SK-N-SH (cell line): ENCODE results near the gene KLK14. TPM values are rescaled to one million over a fixed set of nuclear protein-coding genes. Genes with fewer than 3 reads are reported as not detected.

Experiments
- CTCF ChIA-PET: fragments of 300-600, 350-600 bp; formaldehyde crosslinking; extraction: SDS; loops from one replicate; lab custom pipeline; 2021; lab: Yijun Ruan, JAX
- POLR2A ChIA-PET: fragments of 350-600 bp; sonication (Branson Sonifier 250); formaldehyde crosslinking; extraction: SDS; loops from one replicate; lab custom pipeline; 2020; ENCODE audit warnings: antibody characterized with exemption, inconsistent platforms; lab: Yijun Ruan, JAX
- DNase-seq: peaks from one replicate; pipeline ENCODE4 v3.0.0; 2012
- H2AFZ ChIP-seq: fragments of 200-600 bp; sonication (generic); 2 replicates; pipeline ENCODE4 v1.8.1; 2016; ENCODE audit warnings: antibody characterized with exemption, mild to moderate bottlenecking, low read depth
- H3F3A ChIP-seq: fragments of 200-600 bp; sonication (generic); replicated peaks from 2 replicates; pipeline ENCODE3; 2016; ENCODE audit warnings: antibody characterized with exemption, mild to moderate bottlenecking; ENCODE audit not compliant: insufficient read depth
- H3K27ac ChIP-seq, 2 experiments: fragments of 200-500 bp in 1 of 2; fragments of 200-600 bp in 1 of 2; sonication (Bioruptor generic) in 1 of 2; sonication (generic), shearing (Covaris generic) in 1 of 2; 2 replicates each; pipeline versions ENCODE4 v1.5.1 to v1.6.1; 2014 to 2016; ENCODE audit warnings: low read depth in 2 of 2, inconsistent platforms in 1 of 2, low read length in 1 of 2, mild to moderate bottlenecking in 1 of 2, mixed read lengths in 1 of 2
- H3K27me3 ChIP-seq: fragments of 200-600 bp; sonication (generic), shearing (Covaris generic); 2 replicates; pipeline ENCODE4 v1.6.1; 2016; ENCODE audit warnings: mixed run types; ENCODE audit not compliant: insufficient read depth
- H3K36me3 ChIP-seq, 2 experiments: fragments of 200-500 bp in 1 of 2; fragments of 200-600 bp in 1 of 2; sonication (Bioruptor generic) in 1 of 2; sonication (generic) in 1 of 2; replicated peaks in 1 of 2; 2 replicates each; pipeline versions ENCODE3 to v1.5.1; 2014 to 2016; ENCODE audit warnings: low read length in 1 of 2, mild to moderate bottlenecking in 1 of 2; ENCODE audit not compliant: insufficient read depth in 2 of 2, control insufficient read depth in 1 of 2
- H3K4me1 ChIP-seq, 2 experiments: fragments of 200-500 bp in 1 of 2; fragments of 200-600 bp in 1 of 2; sonication (Bioruptor generic) in 1 of 2; sonication (generic), shearing (Covaris generic) in 1 of 2; 2 replicates each; pipeline versions ENCODE4 v1.5.1 to v1.6.1; 2014 to 2016; ENCODE audit warnings: low read depth in 1 of 2, low read length in 1 of 2, mixed run types in 1 of 2; ENCODE audit not compliant: insufficient read depth in 2 of 2, control insufficient read depth in 1 of 2
- H3K4me2 ChIP-seq: fragments of 200-600 bp; sonication (generic), shearing (Covaris generic); 2 replicates; pipeline ENCODE4 v1.6.1; 2017; ENCODE audit warnings: mixed run types
- H3K4me3 ChIP-seq, 2 experiments: fragments of 200-500 bp in 1 of 2; fragments of 200-600 bp in 1 of 2; sonication (Bioruptor generic) in 1 of 2; sonication (generic), shearing (Covaris generic) in 1 of 2; 2 replicates each; pipeline versions ENCODE4 v1.5.1 to v1.8.1; 2014 to 2016; ENCODE audit warnings: low read depth in 2 of 2, inconsistent platforms in 1 of 2, low read length in 1 of 2, mild to moderate bottlenecking in 1 of 2, mixed read lengths in 1 of 2, moderate library complexity in 1 of 2
- H3K79me2 ChIP-seq: fragments of 200-600 bp; sonication (generic); 2 replicates; pipeline ENCODE4 v1.8.1; 2017; ENCODE audit warnings: mild to moderate bottlenecking; ENCODE audit not compliant: insufficient read depth
- H3K9ac ChIP-seq: fragments of 200-600 bp; sonication (generic); 2 replicates; pipeline ENCODE4 v1.6.1; 2017; ENCODE audit warnings: mixed run types
- H3K9me2 ChIP-seq: fragments of 200-600 bp; sonication (generic); 2 replicates; pipeline ENCODE4 v1.6.1; 2017; ENCODE audit warnings: mixed run types
- H3K9me3 ChIP-seq: fragments of 200-600 bp; sonication (generic); 2 replicates; pipeline ENCODE4 v1.6.1; 2017; ENCODE audit warnings: mixed run types, mild to moderate bottlenecking, moderate library complexity
- H4K20me1 ChIP-seq: fragments of 200-600 bp; sonication (generic); 2 replicates; pipeline ENCODE4 v1.6.1; 2017; ENCODE audit warnings: mild to moderate bottlenecking, mixed run types; ENCODE audit not compliant: insufficient read depth
- ELF1 ChIP-seq: IDR thresholded peaks from 2 replicates; pipeline ENCODE4 v1.4.0; 2012
- EP300 ChIP-seq, 2 experiments: IDR thresholded peaks; 2 replicates each; pipeline versions ENCODE4 v1.4.0 to v1.6.1; 2012; ENCODE audit warnings: borderline replicate concordance in 1 of 2, low read depth in 1 of 2, low read length in 1 of 2
- EZH2phosphoT487 ChIP-seq: fragments of 200-600 bp; sonication (generic); IDR thresholded peaks from 2 replicates; pipeline ENCODE4 v1.6.1; 2017; ENCODE audit warnings: low read depth, mixed run types, mild to moderate bottlenecking, antibody characterized with exemption, moderate library complexity, borderline replicate concordance
- FOXJ3 ChIP-seq: sonication (generic); formaldehyde crosslinking; IDR thresholded peaks from 2 replicates; pipeline ENCODE4 v1.5.1; 2020; ENCODE audit warnings: mild to moderate bottlenecking, missing genetic modification reagents
- GATA2 ChIP-seq: sonication (generic); formaldehyde crosslinking; IDR thresholded peaks from 2 replicates; pipeline ENCODE4 v1.5.0; 2020; ENCODE audit warnings: mild to moderate bottlenecking, missing genetic modification reagents
- JUND ChIP-seq: IDR thresholded peaks from 2 replicates; pipeline ENCODE4 v1.4.0; 2012
- MEF2A ChIP-seq: IDR thresholded peaks from 2 replicates; pipeline ENCODE4 v1.4.0; 2012; ENCODE audit warnings: low read depth, borderline replicate concordance
- MXI1 ChIP-seq: IDR thresholded peaks from 2 replicates; pipeline ENCODE4 v1.6.1; 2012; ENCODE audit warnings: mild to moderate bottlenecking, low read depth, low read length, improper control_type of control experiment
- NFIC ChIP-seq: IDR thresholded peaks from 2 replicates; pipeline ENCODE4 v1.4.0; 2012; ENCODE audit warnings: borderline replicate concordance
- PBX3 ChIP-seq: IDR thresholded peaks from 2 replicates; pipeline ENCODE4; 2012
- RCOR1 ChIP-seq: fragments of 150-350 bp; IDR thresholded peaks from 2 replicates; pipeline ENCODE4 v1.6.1; 2017; ENCODE audit warnings: antibody characterized with exemption, low read length
- RFX5 ChIP-seq: IDR thresholded peaks from 2 replicates; pipeline ENCODE4 v1.6.1; 2012; ENCODE audit warnings: mild to moderate bottlenecking, improper control_type of control experiment, low read length
- RXRA ChIP-seq: IDR thresholded peaks from 2 replicates; pipeline ENCODE4 v1.4.0; 2012; ENCODE audit warnings: low read depth, mild to moderate bottlenecking, borderline replicate concordance
- SMC3 ChIP-seq: IDR thresholded peaks from 2 replicates; pipeline ENCODE4 v1.6.1; 2012; ENCODE audit warnings: low read depth, low read length, improper control_type of control experiment
- TAF1 ChIP-seq: IDR thresholded peaks from 2 replicates; pipeline ENCODE4 v1.6.1; 2012; ENCODE audit warnings: low read depth, mild to moderate bottlenecking, low read length, moderate library complexity, borderline replicate concordance
- TCF12 ChIP-seq: IDR thresholded peaks from 2 replicates; pipeline ENCODE4 v1.4.0; 2012
- USF1 ChIP-seq: IDR thresholded peaks from 2 replicates; pipeline ENCODE4 v1.4.0; 2012; ENCODE audit warnings: low read depth, borderline replicate concordance
- WGBS: methylation state at CpG from one replicate; pipeline ENCODE4 v1.1.6; 2017; ENCODE audit warnings: low lambda C conversion rate; 5-methylcytosine and 5-hydroxymethylcytosine counted together
- polyA plus RNA-seq, 3 experiments: library from polyadenylated mRNA; depleted of rRNA; stranded (reverse); fragments of >200 nt; gene quantifications; 2 replicates each; pipeline ENCODE4 v1.2.3, GENCODE V29; 2012

KLK14 gene
- polyA plus RNA-seq, 1 of the 3 experiments (the other 2 are of a cell fraction) = 0.26 TPM

GRCh38 chr19:51127755-51128154 is 45.1 kb upstream of the KLK14 start (continued):
- TF ChIP-seq RCOR1 (no peak), MEF2A (no peak), RXRA (no peak)

GRCh38 chr19:51127032-51127431 is 44.3 kb upstream of the KLK14 start:
- H3K4me1 ChIP-seq = no peaks in the 10 kb centered on the region
- CTCF ChIA-PET = no interaction called here
- no peak overlapping the region for H3K4me3 ChIP-seq
- no peaks in the 10 kb centered on the region for H3F3A ChIP-seq
- no peak overlapping the region for H3K27ac ChIP-seq
- no peaks in the 10 kb centered on the region for H3K36me3 ChIP-seq
- no peaks in the 10 kb centered on the region for H3K79me2 ChIP-seq
- POLR2A ChIA-PET = no interaction called here
- H3K9me3 ChIP-seq = no peaks in the 10 kb centered on the region
- TF ChIP-seq SMC3 = no peak
- no peak for TF ChIP-seq PBX3
- TF ChIP-seq NFIC = no peak
- TF ChIP-seq MXI1 = no peak
- no peak for TF ChIP-seq GATA2
- TF ChIP-seq JUND = no peak
- TF ChIP-seq ELF1 = no peak
- TF ChIP-seq RFX5 = no peak
- TF ChIP-seq EZH2phosphoT487 = no peak
- no peak for TF ChIP-seq TAF1
- peaks cover 84% of the 10 kb centered on the region for H3K27me3 ChIP-seq
- DNase-seq = no peak
- no peaks in the 10 kb centered on the region for H3K9me2 ChIP-seq
- no peak overlapping the region for H3K9ac ChIP-seq
- no peaks in the 10 kb centered on the region for H4K20me1 ChIP-seq
- H2AFZ ChIP-seq = no peak overlapping the region
- no peak overlapping the region for H3K4me2 ChIP-seq
- 13% methylated on average over 6 of the region's 6 CpGs for WGBS

GRCh38 chr19:51125421-51126075 is 42.9 kb upstream of the KLK14 start:
- CTCF ChIA-PET = no interaction called here
- Histone ChIP-seq H3F3A (no peaks in the 10 kb centered on the region), H3K27me3 (peaks cover 80% of the 10 kb centered on the region), H3K36me3 (no peaks in the 10 kb centered on the region), H3K9me2 (no peaks in the 10 kb centered on the region), H3K4me3 (no peak overlapping the region), H2AFZ (no peak overlapping the region), H4K20me1 (no peaks in the 10 kb centered on the region), H3K9ac (no peak overlapping the region), H3K9me3 (no peaks in the 10 kb centered on the region), H3K27ac (no peak overlapping the region), H3K4me2 (no peak overlapping the region), H3K4me1 (no peaks in the 10 kb centered on the region), H3K79me2 (no peaks in the 10 kb centered on the region)
- TF ChIP-seq FOXJ3 (CRISPR knock-in tag) = no peak
- TF ChIP-seq RXRA = no peak
- no peak for TF ChIP-seq USF1
- TF ChIP-seq EP300 (IDR thresholded peaks at IDR 0.05; ENCODE audit: borderline replicate concordance in 1 of 2, low read depth in 1 of 2, low read length in 1 of 2) = no peak
- TF ChIP-seq TCF12 = no peak
- POLR2A ChIA-PET = no interaction called here
- 12% methylated on average over 11 of the region's 16 CpGs for WGBS
- DNase-seq = no peak
